Ascending aorta (tissue), 2 donors: ENCODE measurements around the gene NEK2. TPM values are rescaled to one million over a fixed set of nuclear protein-coding genes. Genes with fewer than 3 reads are reported as not detected.

Experiments
- DNase-seq, 2 donors: peaks; one replicate each; pipeline ENCODE4 v3.0.0-alpha.2; 2019; ENCODE audit warnings: low spot score in 2 of 2
- H3K27ac ChIP-seq, 2 donors: fragments of 200-600 bp; sonication (generic); one replicate each; pipeline ENCODE4 v1.5.1; 2016 to 2017; ENCODE audit warnings: mild to moderate bottlenecking in 1 of 2
- H3K27me3 ChIP-seq: fragments of 200-600 bp; sonication (generic); one replicate; pipeline ENCODE4 v1.5.1; 2017
- H3K36me3 ChIP-seq, 2 donors: fragments of 200-600 bp; sonication (generic); one replicate each; pipeline ENCODE4 v1.5.1; 2016
- H3K4me1 ChIP-seq, 2 donors: fragments of 200-600 bp; sonication (generic); one replicate each; pipeline ENCODE4 v1.5.1; 2016 to 2017; ENCODE audit warnings: mild to moderate bottlenecking in 1 of 2
- H3K4me3 ChIP-seq, 2 donors: fragments of 200-600 bp; sonication (generic); one replicate each; pipeline ENCODE4 v1.5.1; 2016 to 2017; ENCODE audit warnings: mild to moderate bottlenecking in 1 of 2
- H3K9me3 ChIP-seq, 2 donors: fragments of 200-600 bp; sonication (generic); one replicate each; pipeline ENCODE4 v1.5.1; 2016
- intact Hi-C: fragments of 100-400 bp; cut with DNase I; formaldehyde crosslinking; loops from one replicate; pipeline ENCODE4 v1.15.1; 2023
- total RNA-seq: library from RNA; depleted of rRNA; stranded (reverse); fragments of >200 nt; gene quantifications from one replicate; pipeline ENCODE4 v1.1.0, GENCODE V29; 2016
- TF ChIP-seq, protein P1 (sequence below), 3 experiments: fragments of 200-600 bp in 2 of 3; fragments of 450-650 bp in 1 of 3; sonication (generic) in 2 of 3; IDR thresholded peaks; one replicate each; pipeline ENCODE4 v1.5.1; 2016 to 2019; ENCODE audit warnings: antibody characterized with exemption in 3 of 3, mild to moderate bottlenecking in 1 of 3, moderate library complexity in 1 of 3

The NEK2 gene
- total RNA-seq, 1 donor from 2014 or later = not detected

DNA sequence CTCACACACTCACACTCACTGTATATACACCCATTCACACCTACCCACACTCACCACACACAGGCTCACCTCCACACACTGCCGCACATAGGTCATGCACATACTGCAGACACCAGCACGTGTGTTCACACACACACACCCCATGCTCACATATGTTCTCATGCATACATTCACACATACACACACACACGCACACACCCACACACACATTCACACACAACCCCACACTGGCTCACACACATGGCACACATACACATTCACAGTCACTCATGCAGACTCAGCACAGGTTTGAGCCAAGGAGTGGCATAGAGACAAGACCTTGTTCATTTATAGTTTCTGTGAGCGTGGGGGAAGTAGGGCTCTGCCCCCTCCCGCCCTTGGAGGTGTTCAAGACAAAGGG lies 55.3 kb downstream of the NEK2 start:
- no peaks in the 10 kb centered on the region for H3K9me3 ChIP-seq
- H3K4me1 ChIP-seq = peaks cover 0 to 11% of the 10 kb centered on the region in 2 donors
- DNase-seq = peak in 1 of 2 donors; percentile 33
- TF ChIP-seq, protein P1, sequence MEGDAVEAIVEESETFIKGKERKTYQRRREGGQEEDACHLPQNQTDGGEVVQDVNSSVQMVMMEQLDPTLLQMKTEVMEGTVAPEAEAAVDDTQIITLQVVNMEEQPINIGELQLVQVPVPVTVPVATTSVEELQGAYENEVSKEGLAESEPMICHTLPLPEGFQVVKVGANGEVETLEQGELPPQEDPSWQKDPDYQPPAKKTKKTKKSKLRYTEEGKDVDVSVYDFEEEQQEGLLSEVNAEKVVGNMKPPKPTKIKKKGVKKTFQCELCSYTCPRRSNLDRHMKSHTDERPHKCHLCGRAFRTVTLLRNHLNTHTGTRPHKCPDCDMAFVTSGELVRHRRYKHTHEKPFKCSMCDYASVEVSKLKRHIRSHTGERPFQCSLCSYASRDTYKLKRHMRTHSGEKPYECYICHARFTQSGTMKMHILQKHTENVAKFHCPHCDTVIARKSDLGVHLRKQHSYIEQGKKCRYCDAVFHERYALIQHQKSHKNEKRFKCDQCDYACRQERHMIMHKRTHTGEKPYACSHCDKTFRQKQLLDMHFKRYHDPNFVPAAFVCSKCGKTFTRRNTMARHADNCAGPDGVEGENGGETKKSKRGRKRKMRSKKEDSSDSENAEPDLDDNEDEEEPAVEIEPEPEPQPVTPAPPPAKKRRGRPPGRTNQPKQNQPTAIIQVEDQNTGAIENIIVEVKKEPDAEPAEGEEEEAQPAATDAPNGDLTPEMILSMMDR (IDR thresholded peaks at IDR 0.05) = no peak
- H3K27ac ChIP-seq = no peak overlapping the region
- intact Hi-C loops = no loop called here
- no peaks in the 10 kb centered on the region for H3K27me3 ChIP-seq
- no peak overlapping the region for H3K4me3 ChIP-seq
- H3K36me3 ChIP-seq = no peaks in the 10 kb centered on the region

DNA sequence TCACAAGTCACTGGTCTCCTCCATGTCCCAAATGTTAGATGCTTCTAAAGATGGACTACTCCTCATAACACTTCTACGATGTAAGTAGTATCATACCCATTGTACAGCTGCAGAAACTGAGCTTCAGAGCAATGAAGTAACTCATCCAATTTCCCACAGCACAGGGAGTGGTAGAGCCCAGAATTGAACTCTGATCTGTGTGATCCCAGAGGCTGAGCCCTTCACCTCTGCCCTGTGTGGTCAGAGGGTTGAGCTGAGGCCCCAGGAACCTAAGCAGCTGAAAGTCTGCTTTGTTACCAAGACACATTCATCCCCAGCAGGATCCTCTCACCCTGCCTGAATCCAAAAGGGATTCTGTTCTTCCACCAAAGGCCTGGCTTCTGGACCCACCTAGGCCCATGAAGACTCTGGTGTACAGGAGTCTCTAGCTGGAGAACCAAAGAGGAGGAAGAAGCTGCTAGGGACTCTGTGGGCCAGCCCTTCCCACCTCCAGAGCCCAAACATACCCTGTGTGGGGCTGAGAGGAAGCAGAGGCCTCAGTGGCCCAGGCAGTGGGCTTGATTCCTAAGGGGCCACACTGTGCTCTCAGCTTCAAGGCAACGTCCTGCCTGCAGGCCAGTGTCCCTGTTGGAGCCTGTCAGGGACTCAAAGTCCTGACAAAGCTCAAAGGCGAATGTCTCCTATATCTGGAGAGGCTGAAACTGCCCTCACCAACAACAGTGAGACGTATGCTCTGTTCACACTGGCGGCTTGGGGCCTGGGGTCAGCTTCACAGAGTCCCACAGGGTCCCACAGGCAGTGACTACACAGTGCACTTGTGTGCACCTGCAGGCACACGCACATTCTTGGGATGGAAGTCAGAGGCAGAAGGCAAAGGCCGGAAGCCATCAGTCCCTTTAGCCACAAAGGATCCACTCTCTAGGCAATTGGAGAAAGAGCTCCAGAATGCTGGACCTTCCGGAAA lies 56.1 kb downstream of the NEK2 start:
- peaks cover 0 to 11% of the 10 kb centered on the region in 2 donors for H3K4me1 ChIP-seq
- intact Hi-C loops = loop anchor here (10.0 kb wide), 1 partner anchor 1835 kb away; no protein-coding TSS in a partner anchor
- H3K4me3 ChIP-seq = no peak overlapping the region
- H3K27me3 ChIP-seq = no peaks in the 10 kb centered on the region
- TF ChIP-seq, protein P1 (IDR thresholded peaks at IDR 0.05) = no peak
- no peaks in the 10 kb centered on the region for H3K9me3 ChIP-seq
- no peak overlapping the region for H3K27ac ChIP-seq
- no peaks in the 10 kb centered on the region for H3K36me3 ChIP-seq
- DNase-seq = peak in 1 of 2 donors; percentile 19

DNA sequence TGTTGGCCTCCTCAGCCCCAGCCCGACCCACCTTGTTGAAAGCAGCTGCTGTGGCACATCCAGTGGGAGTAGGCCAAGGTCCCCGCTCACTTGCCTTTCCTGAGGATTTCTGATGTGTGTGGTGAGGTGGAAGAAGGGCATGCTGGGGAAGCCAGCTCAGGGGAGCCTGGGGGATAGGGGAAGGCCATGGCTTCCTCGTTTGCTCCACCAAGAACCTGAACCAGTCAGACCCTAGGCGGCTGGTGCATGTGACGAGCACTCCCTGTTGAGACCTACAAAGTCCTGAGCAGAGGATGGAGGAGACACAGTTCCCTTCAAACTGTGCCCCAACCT lies 58.5 kb downstream of the NEK2 start:
- TF ChIP-seq, protein P1 (IDR thresholded peaks at IDR 0.05) = no peak
- Histone ChIP-seq H3K9me3 (no peaks in the 10 kb centered on the region), H3K36me3 (no peaks in the 10 kb centered on the region), H3K4me3 (no peak overlapping the region), H3K27me3 (no peaks in the 10 kb centered on the region), H3K27ac (peak overlapping the region; percentile 70 to 76), H3K4me1 (peaks cover 0 to 17% of the 10 kb centered on the region in 2 donors)
- DNase-seq = no peak
- intact Hi-C loops = loop anchor here (2.0 to 10.0 kb wide), 2 partner anchors 26 to 1838 kb away; no protein-coding TSS in a partner anchor

DNA sequence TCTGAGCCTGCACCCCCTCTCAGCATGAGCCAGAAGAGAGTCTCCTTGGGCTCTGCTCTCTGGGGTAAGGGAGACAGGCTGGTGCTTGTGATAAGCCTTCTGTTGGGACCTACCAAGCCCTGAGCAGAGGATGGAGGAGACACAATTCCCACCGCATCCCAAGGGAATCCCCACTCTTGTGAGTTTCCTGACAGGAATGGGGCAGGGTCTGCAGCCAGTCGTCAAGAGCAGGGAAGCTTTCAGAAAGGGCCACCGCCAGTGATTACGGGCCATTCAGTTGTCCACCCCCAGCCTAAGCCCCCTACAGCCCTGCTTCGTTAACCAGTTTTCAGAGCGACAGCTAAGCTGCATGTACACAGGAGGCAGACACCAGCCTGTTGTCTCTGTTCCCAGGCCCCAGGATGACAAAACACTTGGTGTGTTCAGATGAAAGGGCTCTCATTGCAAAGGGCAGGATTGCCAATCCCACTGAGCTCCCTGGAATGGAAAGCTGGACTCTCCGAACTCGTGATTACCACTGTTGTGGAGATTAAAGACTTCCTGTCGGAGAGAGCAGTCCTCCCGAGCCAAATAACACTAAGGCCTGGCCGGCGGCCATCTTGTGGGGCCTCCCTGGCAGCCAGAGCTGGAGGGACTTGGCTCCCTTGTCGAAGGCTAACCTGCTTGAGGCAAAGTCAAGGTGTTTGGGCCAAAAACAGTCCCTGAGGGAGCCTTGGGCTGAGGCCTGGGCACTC lies 59.0 kb downstream of the NEK2 start:
- Histone ChIP-seq H3K27me3 (no peaks in the 10 kb centered on the region), H3K27ac (peak overlapping the region; percentile 70 to 76), H3K4me1 (peaks cover 4 to 22% of the 10 kb centered on the region in 2 donors), H3K36me3 (no peaks in the 10 kb centered on the region), H3K9me3 (no peaks in the 10 kb centered on the region), H3K4me3 (no peak overlapping the region)
- TF ChIP-seq, protein P1 (IDR thresholded peaks at IDR 0.05) = no peak
- intact Hi-C loops = loop anchor here (2.0 to 10.0 kb wide), 2 partner anchors 26 to 1838 kb away; no protein-coding TSS in a partner anchor
- DNase-seq = peak; percentile 48 to 90

DNA sequence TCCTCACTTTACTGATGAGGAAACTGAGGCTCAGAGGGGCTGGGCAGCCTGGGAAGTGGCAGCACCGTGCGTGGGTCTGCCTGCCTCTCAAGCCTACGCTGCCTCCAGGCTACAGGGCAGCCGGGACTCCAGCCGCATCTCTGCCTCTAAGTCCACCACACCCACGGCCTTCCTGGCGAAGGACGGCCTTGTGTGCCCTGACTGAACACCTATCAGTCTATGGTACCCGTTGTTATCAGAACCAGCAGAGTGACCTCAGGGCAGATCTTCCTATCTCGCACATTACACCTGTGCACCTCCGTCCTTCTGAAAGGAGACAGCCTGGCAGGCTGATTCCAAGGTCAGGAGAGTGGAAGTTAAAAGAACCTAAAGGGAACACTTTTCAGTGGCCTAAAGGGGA lies 60.8 kb downstream of the NEK2 start:
- peaks cover 6 to 29% of the 10 kb centered on the region in 2 donors for H3K4me1 ChIP-seq
- H3K27me3 ChIP-seq = no peaks in the 10 kb centered on the region
- H3K4me3 ChIP-seq = no peak overlapping the region
- TF ChIP-seq, protein P1 (IDR thresholded peaks at IDR 0.05) = no peak
- no peak overlapping the region for H3K27ac ChIP-seq
- no peaks in the 10 kb centered on the region for H3K36me3 ChIP-seq
- intact Hi-C loops = loop anchor here (10.0 kb wide), 1 partner anchor 1840 kb away; no protein-coding TSS in a partner anchor
- H3K9me3 ChIP-seq = no peaks in the 10 kb centered on the region
- no peak for DNase-seq
